Chondrocyte (in vitro differentiated cells): Measurements from ENCODE around the gene ABAT. TPM values are rescaled to one million over a fixed set of nuclear protein-coding genes. Genes with fewer than 3 reads are reported as not detected.
A peak's percentile ranks its signal among the peaks of the same experiment; 100 is the strongest.

Experiments used
- DNase-seq: peaks from one replicate; pipeline ENCODE4 v3.0.0; 2021; ENCODE audit warnings: mixed read lengths, low spot score
- H3K27ac Mint-ChIP-seq: one replicate; pipeline ENCODE4 v1.8.0; 2021; ENCODE audit warnings: mild to moderate bottlenecking, moderate library complexity, mixed read lengths; ENCODE audit not compliant: unreplicated experiment
- H3K27me3 Mint-ChIP-seq: 2 replicates; pipeline ENCODE4 v1.8.0; 2021; ENCODE audit warnings: low read depth, mixed read lengths
- H3K36me3 Mint-ChIP-seq: 2 replicates; pipeline ENCODE4 v1.8.0; 2021; ENCODE audit warnings: low read depth, mixed read lengths
- H3K4me1 Mint-ChIP-seq: 2 replicates; pipeline ENCODE4 v1.8.0; 2021; ENCODE audit warnings: low read depth, mild to moderate bottlenecking, mixed read lengths
- H3K4me3 Mint-ChIP-seq: one replicate; pipeline ENCODE4 v1.8.0; 2021; ENCODE audit warnings: mild to moderate bottlenecking, moderate library complexity, mixed read lengths; ENCODE audit not compliant: unreplicated experiment
- H3K9me3 Mint-ChIP-seq: 2 replicates; pipeline ENCODE4 v1.8.0; 2021; ENCODE audit warnings: low read depth, mixed read lengths
- CTCF ChIP-seq: fragments of 200-600 bp; sonication (generic); IDR thresholded peaks from 2 replicates; pipeline ENCODE4 v1.5.0; 2021; ENCODE audit warnings: antibody characterized with exemption, mild to moderate bottlenecking, moderate library complexity
- total RNA-seq: library from RNA; stranded (reverse); gene quantifications from 3 replicates; pipeline ENCODE4 v1.2.1, GENCODE V29; 2021

The ABAT gene
- total RNA-seq, 1 donor from 2014 or later, result 2.1 TPM

GRCh38 chr16:8639694-8640093, 34.7 kb upstream of the ABAT start:
- H3K9me3 Mint-ChIP-seq, result no peaks in the 10 kb centered on the region

GRCh38 chr16:8641671-8642070, 32.7 kb upstream of the ABAT start:
- H3K9me3 Mint-ChIP-seq, result no peaks in the 10 kb centered on the region
- no peaks in the 10 kb centered on the region for H3K27me3 Mint-ChIP-seq
- H3K4me3 Mint-ChIP-seq, result no peak overlapping the region
- no peak for TF ChIP-seq CTCF
- no peaks in the 10 kb centered on the region for H3K4me1 Mint-ChIP-seq
- H3K36me3 Mint-ChIP-seq, result peaks cover 67% of the 10 kb centered on the region
- H3K27ac Mint-ChIP-seq, result no peak overlapping the region
- DNase-seq, result peak; percentile 38

More at GRCh38 chr16:8639694-8640093, 34.7 kb upstream of the ABAT start:
- DNase-seq, result peak; percentile 75
- no peak for TF ChIP-seq CTCF
- Mint-ChIP-seq H3K4me3 (no peak overlapping the region), H3K36me3 (peaks cover 64% of the 10 kb centered on the region), H3K4me1 (no peaks in the 10 kb centered on the region), H3K27me3 (no peaks in the 10 kb centered on the region), H3K27ac (no peak overlapping the region)

GRCh38 chr16:8642146-8642545, 32.3 kb upstream of the ABAT start:
- no peak overlapping the region for H3K4me3 Mint-ChIP-seq
- H3K27me3 Mint-ChIP-seq, result no peaks in the 10 kb centered on the region
- no peaks in the 10 kb centered on the region for H3K9me3 Mint-ChIP-seq
- no peak overlapping the region for H3K27ac Mint-ChIP-seq
- no peaks in the 10 kb centered on the region for H3K4me1 Mint-ChIP-seq
- no peak for DNase-seq
- no peak for TF ChIP-seq CTCF
- H3K36me3 Mint-ChIP-seq, result peaks cover 70% of the 10 kb centered on the region

GRCh38 chr16:8644211-8645140, 29.9 kb upstream of the ABAT start:
- no peaks in the 10 kb centered on the region for H3K4me1 Mint-ChIP-seq
- no peak for TF ChIP-seq CTCF
- H3K27ac Mint-ChIP-seq, result no peak overlapping the region
- peaks cover 66% of the 10 kb centered on the region for H3K36me3 Mint-ChIP-seq
- H3K27me3 Mint-ChIP-seq, result no peaks in the 10 kb centered on the region
- DNase-seq, result no peak
- H3K9me3 Mint-ChIP-seq, result no peaks in the 10 kb centered on the region
- no peak overlapping the region for H3K4me3 Mint-ChIP-seq

- no peak for TF ChIP-seq CTCF
- Mint-ChIP-seq H3K4me3 (no peak overlapping the region), H3K36me3 (peaks cover 60% of the 10 kb centered on the region), H3K27ac (no peak overlapping the region), H3K9me3 (no peaks in the 10 kb centered on the region), H3K27me3 (no peaks in the 10 kb centered on the region), H3K4me1 (no peaks in the 10 kb centered on the region)
- DNase-seq, result no peak
Measured at GRCh38 chr16:8645141-8645521, 29.3 kb upstream of the ABAT start.
